CD14-positive monocyte (primary cell): ENCODE results near the gene GEN1. TPM values are rescaled to one million over a fixed set of nuclear protein-coding genes. Genes with fewer than 3 reads are reported as not detected.
A peak's percentile ranks its signal among the peaks of the same experiment; 100 is the strongest.

ENCODE experiments used
- DNase-seq, 3 donors: peaks; one replicate each; pipeline ENCODE4 v3.0.0-alpha.2; 2011 to 2022
- H2AFZ ChIP-seq: 2 replicates; pipeline ENCODE4 v1.6.0; 2012; ENCODE audit warnings: mild to moderate bottlenecking, low read depth, low read length, inconsistent platforms; ENCODE audit not compliant: insufficient read depth, poor library complexity, severe bottlenecking
- H3K27ac ChIP-seq, 2 donors: 1 replicate in 1 of 2; 2 replicates in 1 of 2; pipeline ENCODE4 v1.5.1; 2012 to 2013; ENCODE audit warnings: low read length in 2 of 2, control low read depth in 1 of 2, inconsistent platforms in 1 of 2, low read depth in 1 of 2, mild to moderate bottlenecking in 1 of 2
- H3K27me3 ChIP-seq, 2 donors: one replicate each; pipeline versions ENCODE4 v1.6.0 to v1.6.1; 2011 to 2013; ENCODE audit warnings: low read length in 2 of 2; ENCODE audit not compliant: control insufficient read depth in 2 of 2, insufficient read depth in 2 of 2
- H3K36me3 ChIP-seq, 2 donors: replicated peaks in 1 of 2; 1 replicate in 1 of 2; 2 replicates in 1 of 2; pipeline versions ENCODE4 v1.5.1 to v1.6.1; 2012 to 2013; ENCODE audit warnings: low read length in 2 of 2, control low read depth in 1 of 2, inconsistent platforms in 1 of 2, mild to moderate bottlenecking in 1 of 2; ENCODE audit not compliant: insufficient read depth in 2 of 2, control insufficient read depth in 1 of 2
- H3K4me1 ChIP-seq, 2 donors: 1 replicate in 1 of 2; 2 replicates in 1 of 2; pipeline versions ENCODE4 v1.5.1 to v1.6.1; 2012 to 2013; ENCODE audit warnings: low read length in 2 of 2, control low read depth in 1 of 2, inconsistent platforms in 1 of 2, mild to moderate bottlenecking in 1 of 2, moderate library complexity in 1 of 2; ENCODE audit not compliant: insufficient read depth in 2 of 2, control insufficient read depth in 1 of 2
- H3K4me2 ChIP-seq: replicated peaks from 2 replicates; pipeline ENCODE3; 2012; ENCODE audit warnings: low read length, moderate library complexity, mild to moderate bottlenecking; ENCODE audit not compliant: poor library complexity, severe bottlenecking; ENCODE audit errors: extremely low read depth
- H3K4me3 ChIP-seq, 3 experiments: fragments of 200-600 bp in 1 of 3; sonication (generic) in 1 of 3; replicated peaks in 1 of 3; 1 replicate in 2 of 3; 2 replicates in 1 of 3; pipeline ENCODE4 v1.5.1; 2011 to 2013; ENCODE audit warnings: low read length in 3 of 3, mild to moderate bottlenecking in 3 of 3, control low read depth in 2 of 3, low read depth in 2 of 3, inconsistent platforms in 1 of 3, moderate library complexity in 1 of 3
- H3K79me2 ChIP-seq: 2 replicates; pipeline ENCODE4 v1.6.0; 2012; ENCODE audit warnings: mild to moderate bottlenecking, control low read depth, inconsistent platforms, low read length, moderate library complexity; ENCODE audit not compliant: insufficient read depth
- H3K9ac ChIP-seq: 2 replicates; pipeline ENCODE4 v1.6.0; 2017; ENCODE audit warnings: low read length, mild to moderate bottlenecking; ENCODE audit not compliant: insufficient read depth, poor library complexity, severe bottlenecking
- H3K9me3 ChIP-seq, 2 donors: replicated peaks in 1 of 2; 1 replicate in 1 of 2; 2 replicates in 1 of 2; pipeline versions ENCODE4 v1.5.1 to v1.6.1; 2012 to 2013; ENCODE audit warnings: low read length in 2 of 2, control low read depth in 1 of 2; ENCODE audit not compliant: control insufficient read depth in 1 of 2, insufficient read depth in 1 of 2
- H4K20me1 ChIP-seq: 2 replicates; pipeline ENCODE4 v1.6.0; 2012; ENCODE audit warnings: mild to moderate bottlenecking, low read length, control low read depth, moderate library complexity; ENCODE audit not compliant: insufficient read depth
- H3K27ac Mint-ChIP-seq, 7 donors: one replicate each; pipeline ENCODE4 v1.8.0; 2020; ENCODE audit warnings: mild to moderate bottlenecking in 7 of 7, mixed read lengths in 7 of 7, moderate library complexity in 6 of 7, inconsistent platforms in 2 of 7
- H3K27me3 Mint-ChIP-seq, 3 donors: one replicate each; pipeline ENCODE4 v1.8.0; 2021 to 2022; ENCODE audit warnings: low read depth in 3 of 3, mild to moderate bottlenecking in 3 of 3, mixed read lengths in 3 of 3, moderate library complexity in 3 of 3, inconsistent platforms in 1 of 3
- H3K36me3 Mint-ChIP-seq, 2 donors: one replicate each; pipeline ENCODE4 v1.8.0; 2020; ENCODE audit warnings: mixed read lengths in 2 of 2, inconsistent platforms in 1 of 2, mild to moderate bottlenecking in 1 of 2
- H3K4me1 Mint-ChIP-seq: one replicate; pipeline ENCODE4 v1.8.0; 2020; ENCODE audit warnings: mild to moderate bottlenecking, mixed read lengths
- H3K4me3 Mint-ChIP-seq, 2 donors: one replicate each; pipeline ENCODE4 v1.8.0; 2020; ENCODE audit warnings: mild to moderate bottlenecking in 2 of 2, mixed read lengths in 2 of 2, moderate library complexity in 1 of 2
- H3K9me3 Mint-ChIP-seq, 7 donors: one replicate each; pipeline ENCODE4 v1.8.0; 2020 to 2022; ENCODE audit warnings: mixed read lengths in 7 of 7, mild to moderate bottlenecking in 6 of 7, moderate library complexity in 6 of 7, inconsistent platforms in 2 of 7
- WGBS: methylation state at CpG from one replicate; pipeline ENCODE4 v1.1.5; 2013; ENCODE audit warnings: missing lambda C conversion rate; ENCODE audit not compliant: insufficient coverage; 5-methylcytosine and 5-hydroxymethylcytosine counted together
- intact Hi-C, 2 donors: fragments of 100-400 bp; cut with micrococcal nuclease; formaldehyde crosslinking; loops; one replicate each; pipeline versions ENCODE4 v1.15.0 to v1.15.1; 2023
- polyA plus RNA-seq, 3 donors: library from polyadenylated mRNA; depleted of rRNA in 1 of 3; unstranded in 2 of 3; stranded (reverse) in 1 of 3; fragments of 300-500 nt in 2 of 3; fragments of >200 nt in 1 of 3; fragmentation: Illumina TruSeq in 2 of 3; gene quantifications; 1 replicate in 2 of 3; 2 replicates in 1 of 3; pipeline ENCODE4 v1.2.3, GENCODE V29; 2012 to 2021
- TF ChIP-seq, protein P1 (sequence below): fragments of 200-600 bp; IDR thresholded peaks from one replicate; pipeline ENCODE4 v1.8.0; 2022; ENCODE audit warnings: antibody characterized with exemption, mild to moderate bottlenecking

GEN1 gene
- polyA plus RNA-seq, 3 donors: 0.79 to 3.6 (median 0.96) TPM

DNA sequence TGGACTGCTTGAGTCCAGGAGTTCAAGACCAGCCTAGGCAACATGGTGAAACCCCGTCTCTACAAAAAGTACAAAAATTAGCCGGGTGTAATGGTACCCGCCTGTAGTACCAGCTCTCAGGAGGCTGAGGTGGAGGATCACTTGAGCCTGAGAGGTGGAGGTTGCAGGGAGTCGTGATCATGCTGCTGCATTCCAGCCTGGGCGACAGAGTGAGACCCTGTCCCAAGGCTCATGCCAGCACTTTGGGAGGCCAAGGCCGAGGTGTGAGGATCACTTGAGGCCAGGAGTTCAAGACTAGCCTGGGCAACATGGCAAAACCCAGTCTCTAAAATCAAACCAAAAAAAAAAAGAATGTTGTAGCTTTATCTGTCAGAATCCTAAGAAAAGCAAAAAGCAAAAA lies 25.7 kb upstream of the GEN1 start:
- H3K4me3 Mint-ChIP-seq: no peak overlapping the region
- 95% methylated on average over 6 of the region's 6 CpGs for WGBS
- Histone ChIP-seq H4K20me1 (no peaks in the 10 kb centered on the region), H2AFZ (no peak overlapping the region), H3K36me3 (peaks cover 43 to 86% of the 10 kb centered on the region in 2 donors), H3K27me3 (no peaks in the 10 kb centered on the region), H3K9me3 (no peaks in the 10 kb centered on the region), H3K27ac (no peak overlapping the region), H3K9ac (no peak overlapping the region), H3K4me2 (no peak overlapping the region), H3K4me3 (no peak overlapping the region), H3K4me1 (no peaks in the 10 kb centered on the region), H3K79me2 (no peaks in the 10 kb centered on the region)
- H3K9me3 Mint-ChIP-seq: no peaks in the 10 kb centered on the region
- H3K36me3 Mint-ChIP-seq: peaks cover 49 to 53% of the 10 kb centered on the region in 2 donors
- DNase-seq: no peak
- intact Hi-C loops: loop anchor here in 1 of 2 donors (10.0 kb wide), 1 partner anchor 107 kb away; no protein-coding TSS in a partner anchor
- H3K4me1 Mint-ChIP-seq: no peaks in the 10 kb centered on the region
- H3K27me3 Mint-ChIP-seq: no peaks in the 10 kb centered on the region
- H3K27ac Mint-ChIP-seq: peak overlapping the region in 2 of 7 donors; percentile 32 to 57
- TF ChIP-seq, protein P1, sequence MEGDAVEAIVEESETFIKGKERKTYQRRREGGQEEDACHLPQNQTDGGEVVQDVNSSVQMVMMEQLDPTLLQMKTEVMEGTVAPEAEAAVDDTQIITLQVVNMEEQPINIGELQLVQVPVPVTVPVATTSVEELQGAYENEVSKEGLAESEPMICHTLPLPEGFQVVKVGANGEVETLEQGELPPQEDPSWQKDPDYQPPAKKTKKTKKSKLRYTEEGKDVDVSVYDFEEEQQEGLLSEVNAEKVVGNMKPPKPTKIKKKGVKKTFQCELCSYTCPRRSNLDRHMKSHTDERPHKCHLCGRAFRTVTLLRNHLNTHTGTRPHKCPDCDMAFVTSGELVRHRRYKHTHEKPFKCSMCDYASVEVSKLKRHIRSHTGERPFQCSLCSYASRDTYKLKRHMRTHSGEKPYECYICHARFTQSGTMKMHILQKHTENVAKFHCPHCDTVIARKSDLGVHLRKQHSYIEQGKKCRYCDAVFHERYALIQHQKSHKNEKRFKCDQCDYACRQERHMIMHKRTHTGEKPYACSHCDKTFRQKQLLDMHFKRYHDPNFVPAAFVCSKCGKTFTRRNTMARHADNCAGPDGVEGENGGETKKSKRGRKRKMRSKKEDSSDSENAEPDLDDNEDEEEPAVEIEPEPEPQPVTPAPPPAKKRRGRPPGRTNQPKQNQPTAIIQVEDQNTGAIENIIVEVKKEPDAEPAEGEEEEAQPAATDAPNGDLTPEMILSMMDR: no peak

- Histone ChIP-seq H3K79me2 (no peaks in the 10 kb centered on the region), H3K4me1 (no peaks in the 10 kb centered on the region), H3K4me3 (no peak overlapping the region), H2AFZ (no peak overlapping the region), H3K9me3 (no peaks in the 10 kb centered on the region), H3K36me3 (peaks cover 38 to 88% of the 10 kb centered on the region in 2 donors), H4K20me1 (no peaks in the 10 kb centered on the region), H3K27me3 (no peaks in the 10 kb centered on the region), H3K27ac (no peak overlapping the region), H3K4me2 (no peak overlapping the region), H3K9ac (no peak overlapping the region)
- no peak overlapping the region for H3K4me3 Mint-ChIP-seq
- no peaks in the 10 kb centered on the region for H3K27me3 Mint-ChIP-seq
- DNase-seq: no peak
- H3K27ac Mint-ChIP-seq: no peak overlapping the region
- H3K9me3 Mint-ChIP-seq: no peaks in the 10 kb centered on the region
- TF ChIP-seq, protein P1: no peak
- H3K4me1 Mint-ChIP-seq: no peaks in the 10 kb centered on the region
- peaks cover 50 to 63% of the 10 kb centered on the region in 2 donors for H3K36me3 Mint-ChIP-seq
- intact Hi-C loops: loop anchor here in 1 of 2 donors (10.0 kb wide), 1 partner anchor 105 kb away; no protein-coding TSS in a partner anchor
- no CpG with 5 or more reads among the region's 2 CpGs for WGBS
These were observed 24.1 kb upstream of the GEN1 start for GRCh38 chr2:17729880-17730279.
